ENCODE data around the gene SPAG6. TPM values are rescaled to one million over a fixed set of nuclear protein-coding genes. Genes with fewer than 3 reads are reported as not detected.

The SPAG6 gene
- total RNA-seq, 4 donors from 2014 or later = 0.29 to 3.9 (median 0.49) TPM; not detected in 1

- no peaks in the 10 kb centered on the region for H3K27me3 ChIP-seq
- TF ChIP-seq POLR2A (IDR thresholded peaks at IDR 0.05) (no peak), CTCF (IDR thresholded peaks at IDR 0.05) (no peak)
- H3K36me3 ChIP-seq = no peaks in the 10 kb centered on the region
- no peak overlapping the region for H3K27ac ChIP-seq
- no peak for DNase-seq
- H3K4me3 ChIP-seq = no peak overlapping the region
- no peaks in the 10 kb centered on the region for H3K9me3 ChIP-seq
- intact Hi-C loops (cut with DNase I; ENCODE audit: low total_unique reads) = no loop called here
- H3K4me1 ChIP-seq = no peaks in the 10 kb centered on the region
Observed at GRCh38 chr10:22455068-22455857, 110.0 kb downstream of the SPAG6 start.

- H3K36me3 ChIP-seq = no peaks in the 10 kb centered on the region
- DNase-seq = no peak
- H3K9me3 ChIP-seq = no peaks in the 10 kb centered on the region
- H3K27ac ChIP-seq = no peak overlapping the region
- H3K27me3 ChIP-seq = no peaks in the 10 kb centered on the region
- TF ChIP-seq CTCF (IDR thresholded peaks at IDR 0.05) (no peak), POLR2A (IDR thresholded peaks at IDR 0.05) (no peak)
- no peak overlapping the region for H3K4me3 ChIP-seq
- H3K4me1 ChIP-seq = no peaks in the 10 kb centered on the region
- intact Hi-C loops (cut with DNase I; ENCODE audit: low total_unique reads) = no loop called here
Observed at GRCh38 chr10:22456486-22456885, 111.2 kb downstream of the SPAG6 start.

- intact Hi-C loops (cut with DNase I; ENCODE audit: low total_unique reads) = no loop called here
- no peaks in the 10 kb centered on the region for H3K4me1 ChIP-seq
- no peak for TF ChIP-seq CTCF (IDR thresholded peaks at IDR 0.05)
- no peak for TF ChIP-seq POLR2A (IDR thresholded peaks at IDR 0.05)
- no peak overlapping the region for H3K27ac ChIP-seq
- DNase-seq = no peak
- H3K9me3 ChIP-seq = no peaks in the 10 kb centered on the region
- no peaks in the 10 kb centered on the region for H3K27me3 ChIP-seq
- no peaks in the 10 kb centered on the region for H3K36me3 ChIP-seq
- H3K4me3 ChIP-seq = no peak overlapping the region
Observed at GRCh38 chr10:22458272-22459038, 113.2 kb downstream of the SPAG6 start.

- Histone ChIP-seq H3K4me3 (no peak overlapping the region), H3K9me3 (no peaks in the 10 kb centered on the region), H3K4me1 (no peaks in the 10 kb centered on the region), H3K36me3 (no peaks in the 10 kb centered on the region), H3K27me3 (no peaks in the 10 kb centered on the region), H3K27ac (no peak overlapping the region)
- no peak for DNase-seq
- TF ChIP-seq CTCF (IDR thresholded peaks at IDR 0.05) (no peak), POLR2A (IDR thresholded peaks at IDR 0.05) (no peak)
- intact Hi-C loops (cut with DNase I; ENCODE audit: low total_unique reads) = no loop called here
Observed at GRCh38 chr10:22459496-22459895, 114.2 kb downstream of the SPAG6 start.

GRCh38 chr10:22460101-22460500, 114.8 kb downstream of the SPAG6 start:
- DNase-seq = no peak
- Histone ChIP-seq H3K27me3 (no peaks in the 10 kb centered on the region), H3K36me3 (no peaks in the 10 kb centered on the region), H3K4me3 (no peak overlapping the region), H3K9me3 (no peaks in the 10 kb centered on the region), H3K4me1 (no peaks in the 10 kb centered on the region), H3K27ac (no peak overlapping the region)
- intact Hi-C loops (cut with DNase I; ENCODE audit: low total_unique reads) = no loop called here
- TF ChIP-seq CTCF (IDR thresholded peaks at IDR 0.05) = no peak
- no peak for TF ChIP-seq POLR2A (IDR thresholded peaks at IDR 0.05)

All from uterus (tissue), 4 donors.